ENCODE results near the gene GPR84. TPM values are rescaled to one million over a fixed set of nuclear protein-coding genes. Genes with fewer than 3 reads are reported as not detected.

Gene GPR84
- total and polyA plus RNA-seq, 9 of the 15 experiments (the other 6 are each of a cell fraction or from before 2014, with no cell fraction given), result 0.07 to 0.18 (median 0.11) TPM; not detected in 5

DNA sequence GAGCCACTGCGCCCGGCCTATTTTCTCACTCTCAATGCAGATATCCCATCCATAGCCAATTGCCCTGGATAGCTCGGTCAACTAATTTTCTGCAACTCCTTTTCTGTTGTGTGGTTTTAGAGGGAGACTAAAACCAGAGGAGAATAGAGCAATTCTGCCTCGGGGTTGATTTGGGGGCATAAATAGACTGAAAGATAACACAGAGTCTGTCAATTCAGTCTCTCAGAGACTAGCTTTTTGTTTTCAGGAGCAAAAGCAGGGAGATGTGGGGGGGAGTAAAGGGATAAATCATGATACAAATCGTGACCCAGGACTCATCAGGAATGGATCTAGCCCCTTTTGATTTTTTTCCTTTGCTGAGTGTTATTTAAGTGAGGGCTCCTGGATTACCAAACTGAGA is 32.8 kb downstream of the GPR84 start (continued):
- no peak for TF ChIP-seq POLR2G (IDR thresholded peaks at IDR 0.05; ENCODE audit: low read depth, low read length)

DNA sequence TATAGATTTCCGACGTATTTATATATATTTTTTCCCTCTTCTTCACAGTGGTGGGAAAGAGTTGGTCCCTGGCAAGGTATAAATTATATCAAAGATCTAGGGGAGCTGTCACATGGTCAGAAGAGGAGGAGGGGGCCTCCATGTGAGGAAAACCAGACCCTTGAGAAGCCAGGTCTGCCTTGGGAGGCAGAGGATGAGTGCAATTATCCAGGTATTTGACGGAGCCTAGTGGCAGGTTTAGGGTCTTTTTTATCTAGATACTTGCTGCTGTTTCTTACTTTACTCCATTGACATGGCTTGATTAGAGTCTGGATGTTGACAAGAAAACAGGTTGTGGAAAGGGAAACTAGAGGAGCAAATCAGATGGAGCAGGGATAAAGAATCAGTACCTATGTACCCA is 33.8 kb downstream of the GPR84 start:
- FAIRE-seq (peak; percentile 56), DNase-seq (ENCODE audit: extremely low read depth in 1 of 4, low spot score in 3 of 4) (no peak), ATAC-seq (no peak)
- Histone ChIP-seq H3K4me1 (replicated peaks in 1 of 2; ENCODE audit: control insufficient read depth in 2 of 2, insufficient read depth in 2 of 2, low read length in 2 of 2) (peaks cover 32 to 36% of the 10 kb centered on the region in 2 experiments; a peak in 4 of 5 replicates), H3K36me3 (ENCODE audit: control insufficient read depth, insufficient read depth, low read length) (peaks cover 37% of the 10 kb centered on the region), H3K4me3 (no peak overlapping the region), H2AFZ (ENCODE audit: low read depth, low read length) (no peak overlapping the region), H3K27ac (ENCODE audit: extremely low read depth, low read depth, low read length) (peak overlapping the region; percentile 29; the same call in 2 of the 3 replicates), H3K79me2 (ENCODE audit: control insufficient read depth, insufficient read depth, low read length) (peaks cover 93% of the 10 kb centered on the region), H3K9me1 (ENCODE audit: control insufficient read depth, insufficient read depth, low read length) (no peaks in the 10 kb centered on the region), H3K9me3 (replicated peaks; ENCODE audit: control insufficient read depth, insufficient read depth, low read depth, low read length) (no peaks in the 10 kb centered on the region), H3K27me3 (ENCODE audit: control insufficient read depth in 2 of 2, insufficient read depth in 2 of 2, low read length in 2 of 2) (no peaks in the 10 kb centered on the region), H4K20me1 (replicated peaks; ENCODE audit: control insufficient read depth, insufficient read depth, low read length) (no peaks in the 10 kb centered on the region; the same call in 1 of the 2 replicates), H3K9ac (ENCODE audit: insufficient read depth in 1 of 2, low read depth in 2 of 2, low read length in 2 of 2) (peak overlapping the region; percentile 1 to 24; a peak in 1 of 4 replicates), H3K4me2 (ENCODE audit: insufficient read depth, low read length) (peak overlapping the region; percentile 31; the same call in 1 of the 2 replicates)
- TF ChIP-seq XRCC4 (IDR thresholded peaks at IDR 0.05; ENCODE audit: extremely low read depth, insufficient read depth, insufficient read length) (no peak), RBM34 (IDR thresholded peaks at IDR 0.05; ENCODE audit: borderline replicate concordance, insufficient read depth, low read length) (no peak), BCL6 (CRISPR knock-in tag; IDR thresholded peaks at IDR 0.05) (no peak), NFXL1 (CRISPR knock-in tag; IDR thresholded peaks at IDR 0.05) (no peak)
- intact Hi-C loops (cut with micrococcal nuclease), result no loop called here
- ChIA-PET CTCF (ENCODE audit: low intra/inter-chr PET ratio) (no interaction called here), POLR2A (interaction anchor here (0.9 to 1.0 kb wide), 2 partner anchors 13 to 44 kb away, joined by 3 to 5 read pairs; no protein-coding TSS in a partner anchor)
- 75% methylated on average over 3 of the region's 3 CpGs for WGBS (ENCODE audit: insufficient coverage, low coverage, missing lambda C conversion rate)
- BruUV-seq (replicated peaks), result no TSS peak
- in situ Hi-C loops (cut with MboI), result no loop called here

Data from K562 (cell line).